H9 (cell line): Measurements from ENCODE around the gene RCSD1. TPM values are rescaled to one million over a fixed set of nuclear protein-coding genes. Genes with fewer than 3 reads are reported as not detected.

Experiments
- DNase-seq: peaks from one replicate; pipeline ENCODE4 v3.0.0-alpha.2; 2017
- H2AFZ ChIP-seq: one replicate; pipeline ENCODE4 v1.6.1; 2013; ENCODE audit warnings: mild to moderate bottlenecking, low read length, control low read depth, moderate library complexity
- H2AK5ac ChIP-seq: 2 replicates; pipeline ENCODE4 v1.6.1; 2013; ENCODE audit warnings: low read length, control low read depth, mixed read lengths; ENCODE audit not compliant: insufficient read length
- H2BK120ac ChIP-seq: one replicate; pipeline ENCODE4 v1.6.1; 2013; ENCODE audit warnings: low read depth, mild to moderate bottlenecking, low read length, control low read depth, inconsistent platforms; ENCODE audit not compliant: poor library complexity, severe bottlenecking
- H2BK12ac ChIP-seq: 2 replicates; pipeline ENCODE4 v1.6.1; 2013; ENCODE audit warnings: low read length, control low read depth, mixed read lengths, low read depth; ENCODE audit not compliant: insufficient read length
- H2BK15ac ChIP-seq: 2 replicates; pipeline ENCODE4 v1.6.1; 2013; ENCODE audit warnings: low read depth, low read length, control low read depth
- H2BK20ac ChIP-seq: one replicate; pipeline ENCODE4 v1.6.1; 2013; ENCODE audit warnings: low read depth, mild to moderate bottlenecking, low read length, control low read depth, inconsistent platforms; ENCODE audit not compliant: poor library complexity, severe bottlenecking
- H2BK5ac ChIP-seq: 2 replicates; pipeline ENCODE4 v1.6.1; 2013; ENCODE audit warnings: low read length, control low read depth, mixed read lengths; ENCODE audit not compliant: insufficient read length
- H3K14ac ChIP-seq: 2 replicates; pipeline ENCODE4 v1.6.1; 2013; ENCODE audit warnings: low read length, control low read depth; ENCODE audit not compliant: insufficient read depth
- H3K18ac ChIP-seq: 2 replicates; pipeline ENCODE4 v1.6.1; 2013; ENCODE audit warnings: low read depth, mild to moderate bottlenecking, mixed read lengths, low read length, control low read depth; ENCODE audit not compliant: insufficient read length
- H3K23ac ChIP-seq: 2 replicates; pipeline ENCODE4 v1.6.1; 2013; ENCODE audit warnings: low read length, control low read depth, mixed read lengths, low read depth; ENCODE audit not compliant: insufficient read length
- H3K23me2 ChIP-seq: 2 replicates; pipeline ENCODE4 v1.6.1; 2013; ENCODE audit warnings: low read depth, mild to moderate bottlenecking, mixed read lengths, low read length, control low read depth; ENCODE audit not compliant: insufficient read length, poor library complexity, severe bottlenecking
- H3K27ac ChIP-seq: 2 replicates; pipeline ENCODE4 v1.5.1; 2013; ENCODE audit warnings: low read length, control low read depth, mixed read lengths, low read depth; ENCODE audit not compliant: insufficient read length
- H3K27me3 ChIP-seq: 2 replicates; pipeline ENCODE4 v1.6.1; 2013; ENCODE audit warnings: low read length, control low read depth, inconsistent platforms; ENCODE audit not compliant: insufficient read depth
- H3K4ac ChIP-seq: 2 replicates; pipeline ENCODE4 v1.6.1; 2013; ENCODE audit warnings: low read depth, mild to moderate bottlenecking, control low read depth, inconsistent platforms, low read length, moderate library complexity
- H3K4me1 ChIP-seq: 2 replicates; pipeline ENCODE4 v1.6.1; 2013; ENCODE audit warnings: low read length, control low read depth, inconsistent platforms; ENCODE audit not compliant: insufficient read depth
- H3K4me2 ChIP-seq: 2 replicates; pipeline ENCODE4 v1.6.1; 2013; ENCODE audit warnings: low read length, control low read depth, mixed read lengths; ENCODE audit not compliant: insufficient read length, insufficient read depth
- H3K56ac ChIP-seq: 2 replicates; pipeline ENCODE4 v1.6.1; 2013; ENCODE audit warnings: low read depth, mild to moderate bottlenecking, mixed read lengths, low read length, control low read depth; ENCODE audit not compliant: insufficient read length
- H3K79me1 ChIP-seq: 2 replicates; pipeline ENCODE4 v1.6.1; 2013; ENCODE audit warnings: low read depth, mild to moderate bottlenecking, moderate library complexity, low read length, control low read depth, inconsistent platforms; ENCODE audit not compliant: insufficient read depth, poor library complexity, severe bottlenecking
- H3K79me2 ChIP-seq: 2 replicates; pipeline ENCODE4 v1.6.1; 2013; ENCODE audit warnings: low read length, control low read depth, inconsistent platforms; ENCODE audit not compliant: insufficient read depth
- H3K9ac ChIP-seq: 2 replicates; pipeline ENCODE4 v1.6.1; 2013; ENCODE audit warnings: low read length, control low read depth, mixed read lengths; ENCODE audit not compliant: insufficient read length; ENCODE audit errors: extremely low read depth
- H3K9me3 ChIP-seq: one replicate; pipeline ENCODE4 v1.6.1; 2013; ENCODE audit warnings: low read depth, low read length, inconsistent platforms; ENCODE audit not compliant: control insufficient read depth
- H3T11ph ChIP-seq: one replicate; pipeline ENCODE4 v1.6.1; 2013; ENCODE audit warnings: mild to moderate bottlenecking, low read length, control low read depth, inconsistent platforms
- H4K20me1 ChIP-seq: one replicate; pipeline ENCODE4 v1.6.1; 2013; ENCODE audit not compliant: control insufficient read depth, insufficient read length, insufficient read depth
- H4K5ac ChIP-seq: 2 replicates; pipeline ENCODE4 v1.6.1; 2013; ENCODE audit warnings: low read depth, mild to moderate bottlenecking, mixed read lengths, low read length, control low read depth; ENCODE audit not compliant: insufficient read length
- H4K8ac ChIP-seq: replicated peaks from 2 replicates; pipeline ENCODE4 v1.6.1; 2013; ENCODE audit warnings: low read length, control low read depth, mixed read lengths, low read depth; ENCODE audit not compliant: insufficient read length
- H4K91ac ChIP-seq: 2 replicates; pipeline ENCODE4 v1.6.1; 2013; ENCODE audit warnings: low read depth, mild to moderate bottlenecking, moderate library complexity, mixed read lengths, low read length, control low read depth; ENCODE audit not compliant: insufficient read length
- H3K27ac Mint-ChIP-seq, 3 experiments: 2 replicates in 2 of 3; 3 replicates in 1 of 3; pipeline ENCODE4 v1.8.0; 2020 to 2021; ENCODE audit warnings: mixed read lengths in 3 of 3, mild to moderate bottlenecking in 1 of 3, moderate library complexity in 1 of 3
- H3K27me3 Mint-ChIP-seq: 2 replicates; pipeline ENCODE4 v1.8.0; 2021; ENCODE audit warnings: low read depth, mild to moderate bottlenecking, moderate library complexity, mixed read lengths
- H3K36me3 Mint-ChIP-seq, 3 experiments: 2 replicates in 2 of 3; 3 replicates in 1 of 3; pipeline ENCODE4 v1.8.0; 2020 to 2021; ENCODE audit warnings: low read depth in 3 of 3, mixed read lengths in 3 of 3; ENCODE audit not compliant: insufficient read depth in 1 of 3
- H3K4me1 Mint-ChIP-seq, 2 experiments: 2 replicates each; pipeline ENCODE4 v1.8.0; 2020; ENCODE audit warnings: mixed read lengths in 2 of 2
- H3K4me3 Mint-ChIP-seq, 2 experiments: 2 replicates in 1 of 2; 3 replicates in 1 of 2; pipeline ENCODE4 v1.8.0; 2020 to 2021; ENCODE audit warnings: mild to moderate bottlenecking in 2 of 2, mixed read lengths in 2 of 2, moderate library complexity in 1 of 2
- H3K9me3 Mint-ChIP-seq, 2 experiments: 2 replicates in 1 of 2; 3 replicates in 1 of 2; pipeline ENCODE4 v1.8.0; 2020; ENCODE audit warnings: mild to moderate bottlenecking in 2 of 2, mixed read lengths in 2 of 2, moderate library complexity in 1 of 2
- WGBS: extraction: QIAGEN DNeasy Blood & Tissue Kit; methylation state at CpG from one replicate; pipeline ENCODE4 v1.1.7; 2013; ENCODE audit warnings: missing lambda C conversion rate, low lambda C conversion rate, mixed read lengths; ENCODE audit not compliant: insufficient read length; ENCODE audit errors: extremely low coverage; 5-methylcytosine and 5-hydroxymethylcytosine counted together
- total RNA-seq: library from RNA; stranded (reverse); gene quantifications from 2 replicates; pipeline ENCODE4 v1.2.1, GENCODE V29; 2021
- TF ChIP-seq, protein P1 (sequence below): fragments of 200-600 bp; sonication (generic); conservative IDR thresholded peaks from 3 replicates; pipeline ENCODE4 v1.8.0; 2021; ENCODE audit warnings: antibody characterized with exemption, mild to moderate bottlenecking

The RCSD1 gene
- total RNA-seq, 1 experiment from 2014 or later, result 0.13 TPM

DNA sequence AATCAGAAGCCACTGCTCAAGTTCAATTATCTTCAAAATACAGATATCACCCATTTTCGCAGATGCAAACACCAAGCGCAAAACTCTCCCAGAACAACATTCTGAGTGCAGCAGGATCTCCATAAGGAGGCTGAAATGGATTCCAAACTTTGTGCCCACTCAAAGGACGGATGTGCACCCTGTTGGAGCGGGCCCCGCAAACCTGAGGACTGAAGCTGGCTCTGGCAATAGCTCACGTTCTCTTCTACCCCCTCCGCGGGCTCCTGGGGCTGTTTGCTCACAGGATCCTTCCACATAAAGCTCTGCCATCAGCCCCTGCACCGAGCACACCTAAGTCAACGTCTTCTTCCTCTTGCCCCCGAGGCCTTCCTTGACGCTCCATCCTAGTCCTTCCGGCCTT is 11.7 kb upstream of the RCSD1 start:
- Histone ChIP-seq H2BK12ac (no peak overlapping the region), H3K23me2 (no peaks in the 10 kb centered on the region), H3K27ac (no peak overlapping the region), H2AFZ (no peak overlapping the region), H3K56ac (no peak overlapping the region), H2BK120ac (no peak overlapping the region), H3K18ac (no peak overlapping the region), H3K9ac (no peak overlapping the region), H3K9me3 (no peaks in the 10 kb centered on the region), H2BK5ac (no peak overlapping the region), H2AK5ac (no peak overlapping the region), H4K20me1 (no peaks in the 10 kb centered on the region), H3K27me3 (no peaks in the 10 kb centered on the region), H4K91ac (no peak overlapping the region), H3K4ac (no peak overlapping the region), H3K4me2 (no peak overlapping the region), H2BK20ac (no peak overlapping the region), H3K79me2 (no peaks in the 10 kb centered on the region), H3K14ac (no peak overlapping the region), H4K5ac (no peak overlapping the region), H3K79me1 (no peaks in the 10 kb centered on the region), H2BK15ac (no peak overlapping the region), H4K8ac (no peak overlapping the region), H3K4me1 (peaks cover 11% of the 10 kb centered on the region; the same call in 1 of the 2 replicates), H3K23ac (no peak overlapping the region), H3T11ph (no peak overlapping the region)
- Mint-ChIP-seq H3K27me3 (peaks cover 21% of the 10 kb centered on the region), H3K4me1 (peaks cover 20 to 23% of the 10 kb centered on the region in 2 experiments), H3K4me3 (no peak overlapping the region), H3K36me3 (peaks cover 7 to 11% (median 10%) of the 10 kb centered on the region in 3 experiments; a peak in 6 of 7 replicates), H3K9me3 (peaks cover 13 to 15% of the 10 kb centered on the region in 2 experiments), H3K27ac (no peak overlapping the region)
- WGBS, result no CpG with 5 or more reads among the region's 13 CpGs
- TF ChIP-seq, protein P1, sequence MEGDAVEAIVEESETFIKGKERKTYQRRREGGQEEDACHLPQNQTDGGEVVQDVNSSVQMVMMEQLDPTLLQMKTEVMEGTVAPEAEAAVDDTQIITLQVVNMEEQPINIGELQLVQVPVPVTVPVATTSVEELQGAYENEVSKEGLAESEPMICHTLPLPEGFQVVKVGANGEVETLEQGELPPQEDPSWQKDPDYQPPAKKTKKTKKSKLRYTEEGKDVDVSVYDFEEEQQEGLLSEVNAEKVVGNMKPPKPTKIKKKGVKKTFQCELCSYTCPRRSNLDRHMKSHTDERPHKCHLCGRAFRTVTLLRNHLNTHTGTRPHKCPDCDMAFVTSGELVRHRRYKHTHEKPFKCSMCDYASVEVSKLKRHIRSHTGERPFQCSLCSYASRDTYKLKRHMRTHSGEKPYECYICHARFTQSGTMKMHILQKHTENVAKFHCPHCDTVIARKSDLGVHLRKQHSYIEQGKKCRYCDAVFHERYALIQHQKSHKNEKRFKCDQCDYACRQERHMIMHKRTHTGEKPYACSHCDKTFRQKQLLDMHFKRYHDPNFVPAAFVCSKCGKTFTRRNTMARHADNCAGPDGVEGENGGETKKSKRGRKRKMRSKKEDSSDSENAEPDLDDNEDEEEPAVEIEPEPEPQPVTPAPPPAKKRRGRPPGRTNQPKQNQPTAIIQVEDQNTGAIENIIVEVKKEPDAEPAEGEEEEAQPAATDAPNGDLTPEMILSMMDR, result no peak
- no peak for DNase-seq
